ENCODE results near the gene GAPDH.

- TF ChIP-seq, protein P1, sequence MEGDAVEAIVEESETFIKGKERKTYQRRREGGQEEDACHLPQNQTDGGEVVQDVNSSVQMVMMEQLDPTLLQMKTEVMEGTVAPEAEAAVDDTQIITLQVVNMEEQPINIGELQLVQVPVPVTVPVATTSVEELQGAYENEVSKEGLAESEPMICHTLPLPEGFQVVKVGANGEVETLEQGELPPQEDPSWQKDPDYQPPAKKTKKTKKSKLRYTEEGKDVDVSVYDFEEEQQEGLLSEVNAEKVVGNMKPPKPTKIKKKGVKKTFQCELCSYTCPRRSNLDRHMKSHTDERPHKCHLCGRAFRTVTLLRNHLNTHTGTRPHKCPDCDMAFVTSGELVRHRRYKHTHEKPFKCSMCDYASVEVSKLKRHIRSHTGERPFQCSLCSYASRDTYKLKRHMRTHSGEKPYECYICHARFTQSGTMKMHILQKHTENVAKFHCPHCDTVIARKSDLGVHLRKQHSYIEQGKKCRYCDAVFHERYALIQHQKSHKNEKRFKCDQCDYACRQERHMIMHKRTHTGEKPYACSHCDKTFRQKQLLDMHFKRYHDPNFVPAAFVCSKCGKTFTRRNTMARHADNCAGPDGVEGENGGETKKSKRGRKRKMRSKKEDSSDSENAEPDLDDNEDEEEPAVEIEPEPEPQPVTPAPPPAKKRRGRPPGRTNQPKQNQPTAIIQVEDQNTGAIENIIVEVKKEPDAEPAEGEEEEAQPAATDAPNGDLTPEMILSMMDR (conservative IDR thresholded peaks at IDR 0.05 in 1 of 2, IDR thresholded peaks at IDR 0.05 in 1 of 2; ENCODE audit: low read depth in 1 of 2, low read length in 2 of 2), result no peak
- TF ChIP-seq EZH2 (IDR thresholded peaks at IDR 0.05; ENCODE audit: low read length, missing control alignments), result no peak
Observed at GRCh38 chr12:6524648-6525047, 9.7 kb upstream of the GAPDH start.

All from fibroblast of lung (primary cell).